ENCODE results near the gene USB1.

DNA sequence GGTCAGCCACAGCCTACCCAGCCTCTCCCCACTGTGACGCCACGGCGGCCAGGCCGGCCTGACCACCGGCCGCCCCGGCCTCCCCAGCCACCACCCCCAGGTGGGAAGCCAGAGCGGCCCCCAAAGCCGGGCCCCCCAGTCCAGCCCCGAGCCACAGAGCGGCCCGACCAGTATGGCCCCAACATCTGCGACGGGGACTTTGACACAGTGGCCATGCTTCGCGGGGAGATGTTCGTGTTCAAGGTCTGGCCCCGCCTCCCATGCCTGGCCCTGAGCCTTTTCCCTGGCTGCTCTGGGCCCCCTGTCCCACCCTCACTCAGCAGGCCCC, 40.4 kb downstream of the USB1 start:
- TF ChIP-seq, protein P1, sequence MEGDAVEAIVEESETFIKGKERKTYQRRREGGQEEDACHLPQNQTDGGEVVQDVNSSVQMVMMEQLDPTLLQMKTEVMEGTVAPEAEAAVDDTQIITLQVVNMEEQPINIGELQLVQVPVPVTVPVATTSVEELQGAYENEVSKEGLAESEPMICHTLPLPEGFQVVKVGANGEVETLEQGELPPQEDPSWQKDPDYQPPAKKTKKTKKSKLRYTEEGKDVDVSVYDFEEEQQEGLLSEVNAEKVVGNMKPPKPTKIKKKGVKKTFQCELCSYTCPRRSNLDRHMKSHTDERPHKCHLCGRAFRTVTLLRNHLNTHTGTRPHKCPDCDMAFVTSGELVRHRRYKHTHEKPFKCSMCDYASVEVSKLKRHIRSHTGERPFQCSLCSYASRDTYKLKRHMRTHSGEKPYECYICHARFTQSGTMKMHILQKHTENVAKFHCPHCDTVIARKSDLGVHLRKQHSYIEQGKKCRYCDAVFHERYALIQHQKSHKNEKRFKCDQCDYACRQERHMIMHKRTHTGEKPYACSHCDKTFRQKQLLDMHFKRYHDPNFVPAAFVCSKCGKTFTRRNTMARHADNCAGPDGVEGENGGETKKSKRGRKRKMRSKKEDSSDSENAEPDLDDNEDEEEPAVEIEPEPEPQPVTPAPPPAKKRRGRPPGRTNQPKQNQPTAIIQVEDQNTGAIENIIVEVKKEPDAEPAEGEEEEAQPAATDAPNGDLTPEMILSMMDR (conservative IDR thresholded peaks at IDR 0.05; ENCODE audit: low read depth, low read length) = no peak
- no peak for TF ChIP-seq EZH2 (IDR thresholded peaks at IDR 0.05; ENCODE audit: borderline replicate concordance, low read depth, low read length, poor library complexity, severe bottlenecking)
